GM19395 (cell line): ENCODE measurements around the gene EWSR1.
"Not testable (repeated sequence)": the region's sequence is repeated elsewhere in the genome, so short reads cannot be mapped to it uniquely, and the experiment has no call there.

Experiments used
- ATAC-seq: cut with Tn5 transposase; IDR thresholded peaks from one replicate; pipeline ENCODE4 v1.9.1; 2021; ENCODE audit warnings: mild to moderate bottlenecking, moderate library complexity; ENCODE audit not compliant: unreplicated experiment

EWSR1 gene

DNA sequence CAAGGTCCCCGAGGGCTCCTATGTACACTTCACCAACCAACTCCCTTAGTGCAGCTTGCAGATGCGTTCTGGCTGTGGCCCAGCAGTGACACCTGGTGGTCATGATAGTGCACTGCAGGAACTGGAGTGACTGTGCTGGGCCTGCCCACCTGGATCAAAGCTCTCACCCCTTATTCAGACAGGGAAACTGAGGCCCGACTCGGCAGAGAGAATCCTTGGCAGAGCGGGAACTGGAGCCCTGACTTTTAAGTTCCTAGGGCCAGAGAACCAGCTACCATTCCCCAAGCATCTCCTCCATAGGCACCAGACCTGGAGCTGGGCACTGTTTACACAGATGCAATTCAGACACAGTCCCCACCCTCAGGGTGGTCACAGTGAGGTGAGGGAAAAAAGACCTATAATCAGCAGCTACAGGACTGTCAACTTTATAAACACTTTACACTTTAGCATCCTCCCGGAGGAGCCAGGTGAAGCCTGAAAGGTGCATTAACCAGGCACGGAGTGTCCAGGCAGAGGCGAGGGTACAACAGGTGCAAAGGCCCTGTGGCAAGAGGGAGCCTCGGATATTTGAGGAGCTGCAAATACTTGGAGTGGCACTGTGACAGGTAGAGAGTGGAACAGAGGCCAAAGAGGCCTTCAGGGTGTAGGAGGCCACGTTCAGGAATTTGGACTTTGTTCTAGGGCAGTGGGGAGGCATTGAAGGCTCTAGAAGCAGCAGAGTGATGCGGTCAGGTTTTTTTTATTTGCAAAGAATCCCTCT, 22.3 kb upstream of the EWSR1 start:
- ATAC-seq: no peak

DNA sequence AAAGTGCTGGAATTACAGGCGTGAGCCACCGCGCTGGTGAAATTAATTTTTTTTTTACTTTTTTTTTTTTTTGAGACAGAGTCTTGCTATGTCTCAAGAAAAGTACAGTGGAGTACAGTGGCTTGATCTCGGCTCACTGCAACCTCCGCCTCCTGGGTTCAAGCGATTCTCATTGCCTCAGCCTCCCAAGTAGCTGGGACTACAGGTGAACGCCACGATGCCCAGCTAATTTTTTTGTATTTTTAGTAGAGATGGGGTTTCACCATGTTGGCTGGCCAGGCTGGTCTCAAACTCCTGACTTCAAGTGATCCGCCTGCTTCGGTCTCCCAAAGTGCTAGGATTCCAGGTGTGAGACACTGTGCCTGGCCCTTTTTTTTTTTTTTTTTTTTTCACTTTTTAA, 20.2 kb upstream of the EWSR1 start:
- ATAC-seq: not testable (repeated sequence)

GRCh38 chr22:29251265-29251664, 16.8 kb upstream of the EWSR1 start:
- ATAC-seq: no peak

DNA sequence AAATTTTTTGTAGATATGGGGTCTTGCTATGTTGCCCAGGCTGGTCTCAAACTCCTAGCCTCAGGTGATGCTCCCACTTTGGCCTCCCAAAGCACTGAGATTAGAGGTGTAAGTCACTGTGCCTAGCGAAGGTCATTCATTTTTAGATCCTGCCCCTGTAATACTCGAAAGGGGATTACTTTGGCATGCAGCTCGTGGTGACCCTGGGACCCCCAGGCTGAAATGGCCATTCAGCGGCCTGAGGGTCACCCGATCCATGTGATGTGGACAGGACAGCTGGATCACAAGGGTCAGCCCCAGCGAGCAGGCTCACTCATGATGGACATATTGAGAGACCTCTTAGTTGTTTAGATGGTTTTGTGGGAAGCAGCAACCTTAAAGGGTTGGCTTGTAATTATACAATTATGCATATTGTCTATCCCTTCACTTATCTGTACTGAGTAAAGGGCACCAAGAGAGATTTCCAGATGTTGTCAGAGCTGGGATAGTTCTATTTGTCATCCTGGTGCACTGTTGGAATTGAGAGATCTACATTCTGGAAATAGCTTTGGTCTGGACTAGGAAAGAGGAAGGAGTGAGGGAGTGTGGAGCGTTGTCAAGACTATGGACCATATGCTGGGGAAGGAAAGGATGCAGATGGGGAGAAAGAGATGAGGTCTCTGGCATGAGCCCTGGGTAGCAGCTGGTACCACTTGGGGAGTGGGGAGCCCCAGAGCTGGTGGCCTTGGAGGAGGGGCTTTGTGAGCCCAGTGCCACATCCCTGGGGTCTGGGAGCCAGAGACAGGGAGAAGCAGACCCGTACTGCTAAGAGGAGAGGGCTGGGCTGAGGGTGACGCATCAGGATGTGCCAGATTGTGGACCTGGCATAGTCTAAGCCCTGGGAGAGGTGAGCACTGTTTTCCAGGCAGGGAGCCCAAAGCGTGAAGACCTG, 15.8 kb upstream of the EWSR1 start:
- ATAC-seq: no peak

DNA sequence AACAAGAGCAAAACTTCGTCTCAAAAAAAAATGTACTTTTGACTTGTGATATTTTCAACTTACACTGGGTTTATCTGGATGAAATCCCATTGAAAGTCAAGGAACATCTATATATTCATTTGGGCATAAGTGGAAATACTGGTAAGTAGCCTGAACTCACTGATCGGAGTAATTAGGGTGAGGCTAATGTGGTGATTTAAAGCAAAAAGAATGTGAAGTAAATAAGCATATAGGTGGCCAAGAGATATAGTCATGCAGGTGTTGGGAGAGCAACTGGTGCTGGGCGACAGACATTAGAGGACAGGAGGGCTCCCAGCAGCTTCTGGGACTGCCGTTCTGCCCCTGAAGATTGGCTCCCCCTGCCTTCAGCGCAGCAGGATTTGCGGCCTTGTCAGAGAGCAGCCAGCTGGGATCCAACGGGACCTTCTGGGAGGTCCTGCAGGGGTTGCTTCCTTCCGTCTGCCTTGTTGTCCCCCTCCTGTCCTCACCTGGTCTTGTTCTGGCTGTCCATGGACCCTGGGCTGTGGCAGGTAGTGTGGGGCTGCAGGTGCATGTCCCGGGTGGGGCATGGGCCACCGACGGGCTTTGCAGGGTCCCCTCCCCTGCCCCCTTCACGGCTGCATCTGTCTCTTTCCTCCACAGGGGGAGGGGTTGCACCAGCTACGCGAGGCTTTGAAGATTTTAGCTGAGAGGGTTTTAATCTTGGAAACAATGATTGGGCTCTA, 14.3 kb upstream of the EWSR1 start:
- ATAC-seq: no peak

- ATAC-seq: no peak
Measured at GRCh38 chr22:29254286-29254660, 13.8 kb upstream of the EWSR1 start.

DNA sequence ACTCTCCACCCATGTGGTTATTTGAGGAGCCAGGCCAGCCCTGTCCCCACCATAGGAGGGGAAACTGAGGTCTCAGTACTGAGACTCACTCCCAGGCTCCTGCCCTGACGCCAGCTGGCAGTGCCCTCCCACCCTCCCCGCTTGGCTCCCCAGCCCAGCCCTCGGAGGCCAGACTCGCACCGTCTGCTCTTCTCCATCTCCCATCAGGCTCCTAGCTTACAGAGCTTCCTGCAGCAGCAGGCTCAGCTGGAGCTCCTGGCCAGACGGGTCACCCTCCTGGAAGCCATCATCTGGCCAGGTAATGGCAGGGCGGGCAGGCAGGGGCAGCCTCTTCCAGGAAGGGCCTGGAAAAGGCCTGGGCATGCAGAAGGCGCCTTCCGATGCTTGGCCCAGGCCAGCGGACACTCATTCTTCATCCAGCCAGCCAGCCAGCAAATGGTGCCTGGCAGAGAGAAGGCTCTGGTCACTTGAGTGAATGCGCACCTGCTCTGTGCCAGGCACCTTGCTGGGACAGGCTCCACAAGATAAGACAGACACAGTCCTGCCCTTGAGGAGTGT, 12.9 kb upstream of the EWSR1 start:
- ATAC-seq: no peak

DNA sequence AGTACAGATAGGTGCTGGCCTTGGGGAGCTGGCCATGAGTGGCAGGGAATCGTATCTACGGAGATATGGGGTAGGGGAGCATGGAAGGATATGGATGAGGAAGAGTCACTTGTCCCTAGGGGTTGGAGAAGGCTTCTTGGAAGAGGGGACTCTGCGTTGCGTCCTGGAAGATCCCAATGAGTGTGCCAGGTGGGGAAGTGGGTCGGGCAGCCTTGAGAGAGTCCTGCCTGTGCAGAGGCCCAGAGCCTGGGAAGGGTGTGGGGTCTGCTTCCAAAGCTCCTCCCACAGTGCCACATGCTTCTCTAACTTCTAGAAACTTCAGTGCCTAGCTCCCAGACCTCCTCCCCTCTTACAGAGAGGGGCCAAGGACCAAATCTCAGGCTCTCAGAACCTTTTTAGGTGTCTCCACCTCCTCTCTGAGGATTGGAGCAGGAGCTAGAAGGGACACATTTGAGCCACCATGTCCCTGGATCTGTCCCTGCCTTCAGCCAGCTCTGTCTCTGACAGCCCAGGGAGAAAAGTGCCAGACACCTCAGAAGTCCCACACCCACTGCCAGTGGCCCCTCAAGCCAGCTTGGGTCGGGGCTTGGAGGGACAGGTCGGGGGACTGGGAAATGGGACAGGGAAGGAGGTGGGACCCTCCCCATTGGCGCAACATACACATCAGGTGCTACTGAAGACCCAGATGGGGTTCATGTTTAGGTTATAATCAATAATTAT, 11.3 kb upstream of the EWSR1 start:
- ATAC-seq: no peak

DNA sequence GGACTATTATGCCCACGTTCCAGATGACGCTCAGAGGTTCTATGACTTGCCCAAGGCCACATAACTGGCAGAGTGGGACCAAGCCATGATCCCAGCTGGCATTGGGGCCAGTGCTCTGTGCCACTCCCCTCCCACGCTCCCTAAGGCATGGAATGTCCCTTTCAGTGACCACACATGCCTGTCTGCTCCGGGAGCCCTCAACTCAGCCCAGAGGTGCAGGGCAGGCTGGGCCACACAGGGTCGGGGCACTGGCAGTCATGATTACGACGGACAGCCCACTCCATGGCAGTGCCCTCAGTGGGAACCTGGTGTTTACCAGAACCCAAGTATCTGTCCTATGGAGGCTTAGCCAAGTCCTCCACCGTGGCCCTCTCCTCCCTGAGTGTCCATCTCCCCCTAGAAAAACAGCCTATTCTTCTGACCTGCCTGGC, 10.3 kb upstream of the EWSR1 start:
- no peak for ATAC-seq

DNA sequence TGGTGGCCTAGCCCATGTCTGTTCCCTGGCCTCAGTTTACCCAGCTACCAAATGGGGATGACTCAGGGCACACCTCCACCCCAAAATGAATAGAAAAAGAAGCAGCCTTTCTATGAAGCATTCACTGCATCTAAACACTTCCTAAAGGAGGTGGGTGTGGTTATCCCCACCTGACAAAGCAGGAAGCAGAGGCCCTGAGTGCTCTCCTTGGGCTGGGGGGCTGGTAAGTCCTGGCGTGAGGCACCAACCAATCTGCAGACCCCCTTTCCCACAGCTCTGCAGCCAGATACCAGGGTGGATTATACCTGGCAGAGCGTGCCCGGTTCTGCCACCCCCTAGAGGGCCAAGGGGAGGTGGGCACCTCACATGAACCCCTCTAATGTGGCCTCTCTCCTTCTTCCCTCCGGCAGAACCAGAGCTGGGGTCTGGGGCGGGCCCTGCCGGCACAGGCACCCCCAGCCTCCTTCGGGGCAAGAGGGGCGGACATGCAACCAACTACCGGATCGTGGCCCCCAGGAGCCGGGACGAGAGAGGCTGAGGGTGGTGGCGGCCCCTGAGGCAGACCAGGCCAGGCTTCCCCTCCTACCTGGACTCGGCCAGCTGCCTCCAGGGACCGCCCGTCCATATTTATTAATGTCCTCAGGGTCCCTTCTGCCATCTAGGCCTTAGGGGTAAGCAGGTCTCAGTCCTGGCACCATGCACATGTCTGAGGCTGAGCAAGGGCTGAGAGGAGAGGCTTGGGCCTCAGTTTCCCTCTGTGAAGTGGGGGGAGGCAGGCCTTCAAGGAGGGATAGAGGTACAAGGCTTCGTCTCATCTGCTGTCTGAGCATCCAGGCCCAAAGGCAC, 9.4 kb upstream of the EWSR1 start:
- no peak for ATAC-seq

DNA sequence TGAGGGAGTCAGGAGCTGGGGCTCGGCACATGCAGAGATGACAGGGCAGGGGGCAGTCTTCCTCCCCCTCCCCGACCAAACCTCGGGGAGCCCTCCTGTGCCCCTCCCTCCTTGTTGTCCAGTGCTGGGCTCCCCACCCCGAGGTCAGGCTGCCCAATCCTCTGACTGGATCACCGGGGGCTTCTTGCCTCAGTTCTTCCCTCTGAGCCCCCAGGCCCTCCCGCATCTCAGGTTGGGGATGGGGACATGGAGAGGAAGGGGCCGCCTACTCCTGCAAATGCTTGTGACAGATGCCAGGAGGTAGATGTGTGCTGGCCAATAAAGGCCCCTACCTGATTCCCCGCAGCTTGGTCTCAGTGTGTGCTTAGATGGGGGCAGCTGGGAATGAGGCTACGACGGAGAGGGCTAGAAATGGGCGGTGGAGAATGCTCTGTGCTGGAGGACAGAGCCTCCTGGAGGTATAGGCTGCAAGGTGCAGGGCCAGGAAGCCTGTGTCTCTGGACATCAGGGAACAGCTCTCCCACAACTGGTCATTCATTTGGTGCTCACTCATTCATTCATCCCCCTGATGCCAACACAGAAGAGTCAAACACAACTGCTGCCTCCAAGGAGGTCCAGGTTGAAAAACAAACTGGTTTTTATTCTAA, 8.7 kb upstream of the EWSR1 start:
- ATAC-seq: no peak

GRCh38 chr22:29260031-29260560, 8.0 kb upstream of the EWSR1 start:
- ATAC-seq: no peak

GRCh38 chr22:29260601-29261315, 7.3 kb upstream of the EWSR1 start:
- no peak for ATAC-seq

- ATAC-seq: no peak
Measured at GRCh38 chr22:29263791-29264276, 4.2 kb upstream of the EWSR1 start.

DNA sequence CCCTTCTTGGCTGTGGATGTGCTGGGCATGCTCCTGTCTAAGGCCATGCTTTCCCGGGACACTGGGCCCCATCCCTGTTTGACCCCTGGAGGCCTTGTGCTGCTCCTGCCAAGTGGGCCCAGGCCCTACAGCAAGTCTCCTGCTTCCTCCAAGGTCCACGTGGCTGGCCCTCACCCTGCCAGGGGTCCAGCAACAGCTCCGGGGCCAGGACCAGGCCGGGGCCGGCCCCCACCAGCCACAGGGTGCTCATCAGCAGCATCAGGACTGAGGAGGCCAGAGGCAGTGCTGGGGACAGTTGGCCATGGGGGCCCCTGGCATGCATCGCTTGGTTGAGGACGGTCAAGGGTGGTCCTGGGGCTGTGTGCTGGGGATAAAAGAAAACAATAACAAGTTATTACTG, 2.8 kb upstream of the EWSR1 start:
- no peak for ATAC-seq

DNA sequence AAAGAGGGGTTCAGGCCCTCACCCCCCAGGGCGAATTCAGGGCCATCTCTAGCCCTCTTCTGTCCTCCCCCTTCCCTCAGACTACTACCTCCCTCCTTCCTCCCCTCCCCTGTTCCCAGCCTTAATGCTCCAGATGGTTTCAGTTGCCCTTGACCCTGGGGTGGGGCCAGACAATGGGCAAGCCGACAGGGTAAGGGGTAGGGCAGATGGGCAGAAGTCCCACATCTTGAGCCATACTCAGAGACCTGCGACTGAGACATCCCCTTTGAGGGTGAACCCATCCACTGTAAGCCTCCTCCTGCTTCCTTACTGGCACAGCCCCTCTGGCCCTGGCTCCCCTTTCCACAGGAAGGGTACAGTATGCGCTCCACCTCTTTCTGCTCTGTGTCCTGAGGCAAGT, 2.1 kb upstream of the EWSR1 start:
- no peak for ATAC-seq

- ATAC-seq: no peak
Measured at GRCh38 chr22:29266564-29267461, 1.3 kb upstream of the EWSR1 start.
